Measurements from ENCODE around the gene PLEKHN1.

Gene PLEKHN1, protein sequence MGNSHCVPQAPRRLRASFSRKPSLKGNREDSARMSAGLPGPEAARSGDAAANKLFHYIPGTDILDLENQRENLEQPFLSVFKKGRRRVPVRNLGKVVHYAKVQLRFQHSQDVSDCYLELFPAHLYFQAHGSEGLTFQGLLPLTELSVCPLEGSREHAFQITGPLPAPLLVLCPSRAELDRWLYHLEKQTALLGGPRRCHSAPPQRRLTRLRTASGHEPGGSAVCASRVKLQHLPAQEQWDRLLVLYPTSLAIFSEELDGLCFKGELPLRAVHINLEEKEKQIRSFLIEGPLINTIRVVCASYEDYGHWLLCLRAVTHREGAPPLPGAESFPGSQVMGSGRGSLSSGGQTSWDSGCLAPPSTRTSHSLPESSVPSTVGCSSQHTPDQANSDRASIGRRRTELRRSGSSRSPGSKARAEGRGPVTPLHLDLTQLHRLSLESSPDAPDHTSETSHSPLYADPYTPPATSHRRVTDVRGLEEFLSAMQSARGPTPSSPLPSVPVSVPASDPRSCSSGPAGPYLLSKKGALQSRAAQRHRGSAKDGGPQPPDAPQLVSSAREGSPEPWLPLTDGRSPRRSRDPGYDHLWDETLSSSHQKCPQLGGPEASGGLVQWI

DNA sequence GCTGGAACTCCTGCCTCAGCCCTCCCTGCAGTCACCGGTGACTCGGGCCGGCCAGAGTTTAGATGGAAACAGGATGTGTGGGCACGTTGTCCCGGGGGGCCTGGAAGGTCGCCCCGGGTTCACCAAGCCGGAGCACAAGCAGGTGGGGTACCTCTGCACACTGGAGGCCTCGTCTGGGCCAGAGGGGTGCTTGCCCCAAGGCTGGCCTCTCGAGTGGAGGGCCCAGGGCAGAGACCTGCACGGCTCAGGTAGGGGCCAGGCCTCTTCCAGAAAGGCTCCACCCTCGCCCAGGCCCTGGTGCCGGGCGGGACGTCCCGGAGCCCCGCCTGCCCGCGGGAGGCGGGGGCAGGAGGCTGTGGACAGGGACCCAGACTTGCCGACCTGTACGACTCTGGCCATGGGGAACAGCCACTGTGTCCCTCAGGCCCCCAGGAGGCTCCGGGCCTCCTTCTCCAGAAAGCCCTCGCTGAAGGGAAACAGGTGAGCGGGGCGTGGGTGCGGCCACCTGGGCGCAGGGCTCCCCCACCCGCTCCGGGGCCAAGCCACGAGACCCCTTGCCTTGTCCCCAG, at the start of gene PLEKHN1:
Gene PLEKHN1 (plus strand): TSS at position 348 of the 569 bp plus-strand sequence. CDS start 50 bp downstream, at position 398.
- DNase-seq, result peak; percentile 89

DNA sequence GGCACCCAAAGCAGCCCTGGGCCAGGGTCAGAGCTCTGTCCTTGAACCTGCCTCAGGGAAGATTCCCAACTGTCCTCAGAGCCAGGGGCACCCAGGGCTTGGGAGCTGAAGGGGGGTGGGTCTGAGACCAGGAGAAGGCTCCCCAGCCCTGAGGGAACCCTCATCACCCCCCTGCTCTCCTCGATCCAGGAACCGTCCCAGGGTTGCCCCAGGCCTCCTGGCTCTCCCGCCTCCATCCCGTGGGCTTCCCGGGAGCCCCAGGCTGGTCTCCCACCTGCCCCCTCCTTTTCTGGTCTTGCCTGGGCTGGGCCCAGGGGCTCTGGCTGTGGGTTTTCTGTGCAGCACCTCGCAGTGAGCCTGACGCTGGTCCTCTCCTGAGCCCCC, 49.2 kb upstream of the PLEKHN1 start:
- DNase-seq, result no peak

DNA sequence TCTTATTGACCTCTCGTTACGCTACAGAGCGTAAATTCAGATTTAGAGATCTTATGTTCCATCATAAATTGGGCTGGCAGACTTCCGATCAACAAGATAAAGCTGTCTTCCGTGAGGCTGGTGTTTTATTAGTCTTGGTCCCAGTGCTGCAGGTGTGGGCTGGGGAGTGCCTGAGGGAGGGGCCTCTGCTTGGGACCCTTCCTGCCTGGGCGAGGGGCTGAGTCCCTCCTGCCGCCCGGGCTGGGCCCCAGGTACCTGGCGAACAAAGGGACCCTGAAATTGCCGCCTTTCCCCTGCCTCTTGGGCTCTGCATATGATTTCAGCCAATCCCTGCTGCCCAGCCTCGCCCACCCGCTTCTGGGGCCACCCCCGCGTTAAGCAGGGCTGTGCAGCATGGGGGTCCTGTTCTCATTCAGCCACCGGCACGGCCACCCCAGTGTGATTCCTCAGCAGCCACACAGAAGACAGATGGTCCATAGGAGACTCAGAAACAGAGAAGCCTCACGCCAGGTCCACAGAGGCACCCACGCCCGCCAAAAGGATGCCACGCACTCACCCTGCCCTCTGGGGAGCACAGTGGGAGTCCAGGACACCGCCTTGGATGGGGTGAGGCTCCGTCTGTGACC, 48.7 kb upstream of the PLEKHN1 start:
- DNase-seq, result no peak

GRCh38 chr1:918353-918752, 47.9 kb upstream of the PLEKHN1 start:
- DNase-seq, result no peak

DNA sequence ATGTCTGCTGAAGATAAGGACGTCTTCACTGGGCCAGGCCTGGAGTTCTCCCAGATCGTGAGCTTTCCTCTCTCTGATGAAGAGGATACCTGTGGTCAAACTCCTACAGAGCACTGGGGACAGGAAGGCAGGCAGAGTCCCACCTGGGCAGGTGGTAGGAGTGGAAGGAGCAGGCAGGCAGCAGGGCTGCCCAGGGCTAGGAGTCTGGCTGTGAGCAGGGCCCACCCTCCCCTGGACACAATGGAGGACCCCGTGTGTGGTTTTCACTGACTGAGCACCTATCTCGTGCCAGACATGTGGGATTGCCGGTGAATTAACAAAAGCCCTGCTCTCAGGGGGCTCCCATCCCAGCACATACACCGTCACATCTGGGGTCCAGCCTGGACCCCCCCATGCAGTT, 47.4 kb upstream of the PLEKHN1 start:
- DNase-seq, result no peak

DNA sequence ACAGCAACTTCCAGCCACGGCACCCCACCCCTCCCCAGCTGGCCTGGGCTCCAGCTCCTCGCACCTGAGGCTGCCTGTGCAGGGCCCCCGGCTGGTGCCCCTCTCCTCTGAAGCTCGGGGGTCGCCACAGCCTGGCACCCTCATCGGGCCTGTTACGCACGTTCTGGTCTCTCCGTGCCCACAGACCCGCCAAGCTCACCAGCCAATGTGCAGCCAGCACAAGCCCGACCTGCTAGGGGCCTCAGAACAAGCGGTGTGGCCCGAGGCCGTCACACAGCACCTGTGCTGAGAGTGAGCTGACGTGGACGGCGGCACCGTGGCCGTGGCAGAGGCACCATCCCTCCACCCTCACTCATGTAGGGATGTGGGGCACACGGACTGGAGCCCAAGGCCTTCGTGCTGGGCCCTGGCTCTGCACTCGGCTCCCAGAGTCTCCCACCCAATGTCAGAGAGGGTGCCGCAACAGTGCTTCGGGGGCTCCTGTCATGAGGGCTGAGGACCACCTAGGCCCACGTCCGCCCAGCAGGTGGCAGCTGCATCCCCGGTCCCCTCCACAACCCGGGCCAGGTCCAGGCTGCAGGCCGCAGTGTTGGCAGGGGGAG, 46.9 kb upstream of the PLEKHN1 start:
- no peak for DNase-seq

DNA sequence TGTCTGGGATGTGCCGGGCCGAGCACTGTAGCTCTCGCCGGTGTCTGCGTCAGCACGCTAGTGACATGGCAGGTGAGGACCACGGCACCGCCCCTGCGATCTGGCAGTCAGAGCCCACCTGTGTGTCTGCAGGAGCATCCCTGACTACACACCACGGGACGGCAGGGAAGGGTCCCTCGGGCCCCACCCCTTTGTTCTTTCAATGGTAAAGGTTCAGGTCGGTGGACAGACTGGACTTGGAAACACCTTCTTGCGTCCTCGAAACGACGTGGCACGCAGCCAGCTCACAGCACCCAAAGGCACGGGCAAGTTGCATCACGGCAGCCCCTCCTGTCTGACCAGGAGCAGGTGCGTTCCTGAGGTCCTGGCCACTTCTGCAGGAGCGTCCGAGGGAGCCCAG, 46.3 kb upstream of the PLEKHN1 start:
- peak; percentile 71 for DNase-seq

DNA sequence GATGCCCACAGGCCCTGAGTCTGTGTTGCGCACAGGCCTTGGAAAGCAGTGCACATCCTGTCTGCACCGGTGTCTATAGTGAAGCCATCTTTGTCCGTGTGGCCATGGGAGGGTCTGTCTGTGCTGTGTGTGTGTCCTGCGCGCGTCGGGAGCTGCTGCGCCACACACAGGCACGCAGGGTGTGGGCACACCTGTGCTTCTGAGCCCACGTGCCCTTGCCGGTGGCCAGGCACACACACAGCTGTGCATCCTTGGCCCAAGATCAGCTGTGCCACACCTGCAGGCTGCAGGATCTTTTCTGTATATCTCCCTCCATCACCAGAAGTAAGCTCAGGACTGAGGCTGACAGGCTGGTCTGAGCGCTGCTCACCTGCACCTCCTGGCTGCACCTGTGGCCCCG, 45.8 kb upstream of the PLEKHN1 start:
- DNase-seq, result peak; percentile 92

GRCh38 chr1:921011-921837, 45.1 kb upstream of the PLEKHN1 start:
- peak; percentile 93 for DNase-seq

DNA sequence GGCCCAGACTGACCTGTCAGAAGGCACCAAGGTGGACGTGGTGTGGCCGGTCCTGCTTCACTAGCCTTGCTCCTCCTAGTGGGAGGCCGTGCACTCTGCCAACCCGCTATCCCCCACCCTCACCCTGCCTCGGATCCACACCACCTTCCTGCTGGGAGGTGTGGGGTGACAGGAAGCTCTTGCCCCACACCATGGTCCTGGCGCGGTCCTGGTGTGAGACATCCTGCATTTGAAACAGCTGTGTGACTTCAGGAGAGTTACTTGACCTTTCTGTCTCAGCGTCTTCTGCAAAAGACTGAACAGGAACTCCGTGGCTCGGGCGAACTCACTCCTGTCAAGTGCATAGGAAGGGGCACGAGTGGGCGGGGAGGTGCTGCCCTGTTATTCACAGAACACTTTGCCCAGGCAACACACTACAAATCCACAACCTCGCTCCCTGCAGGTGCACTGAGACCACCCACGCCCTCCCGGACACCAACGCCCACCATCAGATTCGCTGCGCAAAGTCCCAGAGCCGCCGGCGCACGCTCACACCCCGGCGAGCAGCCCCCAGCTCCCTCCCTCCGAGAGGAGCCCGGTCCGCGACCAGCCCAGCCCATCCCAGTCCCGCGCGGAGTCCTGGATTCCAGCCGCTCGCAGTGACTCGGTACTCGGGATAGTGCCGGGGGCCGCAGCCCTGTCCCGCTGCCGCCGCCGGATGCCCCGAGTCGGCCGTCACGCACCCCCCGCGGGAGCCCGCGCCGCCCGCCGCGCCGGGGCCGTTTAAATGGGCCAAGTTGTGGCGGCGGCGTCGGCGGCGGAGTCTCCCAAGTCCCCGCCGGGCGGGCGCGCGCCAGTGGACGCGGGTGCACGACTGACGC, 42.9 kb upstream of the PLEKHN1 start, which contains the start of gene SAMD11:
Gene SAMD11 (plus strand): TSS at position 793 of the 860 bp plus-strand sequence. CDS start 509 bp downstream, outside the sequence.
- peak; percentile 94 for DNase-seq

DNA sequence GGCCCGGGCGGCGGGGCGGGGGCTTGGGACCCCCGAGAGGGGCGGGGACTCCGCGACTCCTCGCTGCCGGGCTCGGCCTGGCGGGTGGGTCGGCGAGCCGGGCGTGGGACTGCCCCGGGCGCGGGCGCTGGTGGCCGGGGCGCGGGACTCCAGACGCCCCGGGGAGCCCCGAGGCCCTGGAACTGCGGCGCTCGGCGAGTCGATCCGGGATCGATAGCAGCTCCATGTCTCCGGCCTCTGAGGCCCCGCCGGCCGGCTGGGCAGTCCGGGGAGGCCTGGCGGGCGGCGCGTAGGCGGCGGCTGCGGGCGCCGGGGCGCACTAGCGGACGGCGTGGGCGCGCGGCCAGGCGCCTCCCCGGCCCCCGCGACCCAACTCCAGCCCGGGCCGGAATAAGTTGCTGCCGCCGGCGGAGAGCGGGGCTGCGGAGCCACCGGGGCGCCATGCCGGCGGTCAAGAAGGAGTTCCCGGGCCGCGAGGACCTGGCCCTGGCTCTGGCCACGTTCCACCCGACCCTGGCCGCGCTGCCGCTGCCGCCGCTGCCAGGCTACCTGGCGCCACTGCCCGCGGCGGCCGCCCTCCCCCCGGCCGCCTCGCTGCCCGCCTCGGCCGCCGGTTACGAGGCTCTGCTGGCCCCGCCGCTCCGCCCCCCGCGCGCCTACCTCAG, 42.2 kb upstream of the PLEKHN1 start:
- no peak for DNase-seq

- peak; percentile 74 for DNase-seq
Measured at GRCh38 chr1:924656-925560, 41.4 kb upstream of the PLEKHN1 start.

GRCh38 chr1:925561-926421, 40.5 kb upstream of the PLEKHN1 start:
- DNase-seq, result peak; percentile 53

DNA sequence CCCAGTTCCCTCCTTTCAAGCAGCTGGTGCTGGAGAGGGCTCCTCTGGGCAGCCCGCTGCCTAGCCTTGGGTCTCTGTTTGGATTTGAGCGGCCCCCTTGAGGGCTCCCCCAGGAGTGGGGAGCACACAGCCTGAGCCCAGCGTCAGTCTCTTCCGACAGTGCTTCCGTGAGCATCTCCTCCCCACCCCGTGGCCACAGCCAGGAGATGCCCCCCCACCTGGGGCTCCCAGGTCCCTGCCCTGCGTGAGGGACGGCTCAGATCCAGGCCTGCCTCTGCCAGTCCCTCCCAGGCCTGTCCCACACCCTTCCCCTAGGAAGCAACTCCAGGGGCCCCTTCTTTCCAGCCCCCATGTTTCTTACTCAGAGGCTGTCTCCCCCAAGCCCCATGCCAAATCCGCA, 39.0 kb upstream of the PLEKHN1 start:
- DNase-seq, result no peak

DNA sequence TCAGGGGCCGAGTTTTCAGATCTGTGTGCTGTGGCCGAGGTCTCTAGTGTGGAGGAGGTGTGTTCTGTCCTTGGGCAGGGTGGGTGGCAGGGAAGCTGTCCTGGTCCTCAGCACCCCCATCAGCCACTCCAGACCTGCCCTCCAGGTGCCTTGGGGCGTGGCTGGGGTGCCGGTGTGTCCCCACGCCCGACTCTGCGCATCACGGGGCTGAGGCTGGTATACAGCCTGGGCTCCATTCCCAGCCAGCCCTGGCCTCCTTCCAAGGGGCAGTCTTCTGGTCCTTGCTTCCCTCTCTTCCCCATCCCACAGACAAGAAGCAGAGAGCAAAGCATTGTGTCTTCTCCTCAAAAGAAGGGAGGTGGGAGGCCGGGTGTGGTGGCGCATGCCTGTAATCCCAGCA, 38.5 kb upstream of the PLEKHN1 start:
- no peak for DNase-seq

GRCh38 chr1:928825-929661, 37.2 kb upstream of the PLEKHN1 start:
- DNase-seq, result no peak
